Adrenal gland (tissue), 5 donors: ENCODE measurements around the gene HPS4.

Source experiments
- CTCF ChIP-seq, 6 experiments: fragments of 450-650 bp in 4 of 6; fragments of 200-600 bp in 2 of 6; sonication (generic) in 1 of 6; IDR thresholded peaks; 1 replicate in 5 of 6; 2 replicates in 1 of 6; pipeline versions ENCODE4 v1.5.1 to v1.8.0; 2016 to 2021; ENCODE audit warnings: antibody characterized with exemption in 6 of 6, mild to moderate bottlenecking in 2 of 6, moderate library complexity in 1 of 6
- POLR2A ChIP-seq, 2 donors: fragments of 450-650 bp; IDR thresholded peaks; one replicate each; pipeline ENCODE4 v1.6.1; 2017; ENCODE audit warnings: antibody characterized with exemption in 2 of 2, mild to moderate bottlenecking in 2 of 2, moderate library complexity in 1 of 2
- donor health status: DM: no; HTN: no; CAD: no.

- TF ChIP-seq POLR2A (IDR thresholded peaks at IDR 0.05) (no peak), CTCF (IDR thresholded peaks at IDR 0.05) (no peak)
Observed at GRCh38 chr22:26485806-26486390, 2.3 kb upstream of the HPS4 start.
